ENCODE data around the gene HEG1.

DNA sequence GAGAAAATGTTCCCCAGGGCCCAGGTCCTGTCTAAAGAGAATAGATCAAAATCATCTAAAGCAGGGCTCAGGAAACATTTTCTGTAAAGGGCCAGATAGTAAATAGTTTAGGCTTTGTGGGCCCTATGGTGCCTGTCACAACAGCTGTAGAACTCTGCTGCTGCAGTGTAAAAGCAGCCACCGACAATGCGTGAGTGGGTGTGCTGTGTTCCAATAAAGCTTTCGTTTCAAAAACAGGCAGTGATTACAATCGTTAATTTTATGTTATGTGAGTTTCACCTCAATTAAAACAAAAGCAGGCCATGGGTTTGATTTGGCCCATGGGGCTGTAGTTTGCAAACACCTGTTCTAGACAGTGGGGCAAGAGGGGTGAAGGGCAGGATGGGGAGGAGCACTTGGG lies 12.5 kb upstream of the HEG1 start:
- TF ChIP-seq, protein P1, sequence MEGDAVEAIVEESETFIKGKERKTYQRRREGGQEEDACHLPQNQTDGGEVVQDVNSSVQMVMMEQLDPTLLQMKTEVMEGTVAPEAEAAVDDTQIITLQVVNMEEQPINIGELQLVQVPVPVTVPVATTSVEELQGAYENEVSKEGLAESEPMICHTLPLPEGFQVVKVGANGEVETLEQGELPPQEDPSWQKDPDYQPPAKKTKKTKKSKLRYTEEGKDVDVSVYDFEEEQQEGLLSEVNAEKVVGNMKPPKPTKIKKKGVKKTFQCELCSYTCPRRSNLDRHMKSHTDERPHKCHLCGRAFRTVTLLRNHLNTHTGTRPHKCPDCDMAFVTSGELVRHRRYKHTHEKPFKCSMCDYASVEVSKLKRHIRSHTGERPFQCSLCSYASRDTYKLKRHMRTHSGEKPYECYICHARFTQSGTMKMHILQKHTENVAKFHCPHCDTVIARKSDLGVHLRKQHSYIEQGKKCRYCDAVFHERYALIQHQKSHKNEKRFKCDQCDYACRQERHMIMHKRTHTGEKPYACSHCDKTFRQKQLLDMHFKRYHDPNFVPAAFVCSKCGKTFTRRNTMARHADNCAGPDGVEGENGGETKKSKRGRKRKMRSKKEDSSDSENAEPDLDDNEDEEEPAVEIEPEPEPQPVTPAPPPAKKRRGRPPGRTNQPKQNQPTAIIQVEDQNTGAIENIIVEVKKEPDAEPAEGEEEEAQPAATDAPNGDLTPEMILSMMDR (IDR thresholded peaks at IDR 0.05; ENCODE audit: low read length) = no peak
- no peak for TF ChIP-seq EZH2phosphoT487 (IDR thresholded peaks at IDR 0.05; ENCODE audit: low read length)
- TF ChIP-seq EZH2 (optimal IDR thresholded peaks at IDR 0.05; ENCODE audit: low read depth, low read length) = no peak
